BJ (cell line): ENCODE measurements around the gene ROMO1. TPM values are rescaled to one million over a fixed set of nuclear protein-coding genes. Genes with fewer than 3 reads are reported as not detected.

Experiments used
- CTCF ChIA-PET: fragments of 350-600 bp; formaldehyde crosslinking; extraction: SDS; loops from one replicate; lab custom pipeline; 2021; ENCODE audit warnings: antibody characterized with exemption, inconsistent platforms; lab: Yijun Ruan, JAX
- POLR2A ChIA-PET: fragments of 300-600 bp; sonication (Branson Sonifier 250); formaldehyde crosslinking; extraction: SDS; loops from one replicate; lab custom pipeline; 2021; ENCODE audit warnings: antibody characterized with exemption; lab: Charles Lee
- DNase-seq: peaks from one replicate; pipeline ENCODE4 v3.0.0-alpha.2; 2011; ENCODE audit warnings: low read depth
- H3K27me3 ChIP-seq: 2 replicates; pipeline ENCODE4 v1.6.0; 2011; ENCODE audit warnings: low read length; ENCODE audit not compliant: control insufficient read depth, insufficient read depth
- H3K36me3 ChIP-seq: 2 replicates; pipeline ENCODE4 v1.5.1; 2011; ENCODE audit warnings: low read length; ENCODE audit not compliant: control insufficient read depth, insufficient read depth
- H3K4me3 ChIP-seq: 2 replicates; pipeline ENCODE4 v1.5.1; 2011; ENCODE audit warnings: low read depth, mild to moderate bottlenecking, control low read depth, low read length
- CTCF ChIP-seq: IDR thresholded peaks from 2 replicates; pipeline ENCODE4 v1.5.1; 2011; ENCODE audit warnings: low read depth, mild to moderate bottlenecking, control low read depth, inconsistent platforms, low read length, moderate library complexity; ENCODE audit not compliant: insufficient read depth
- polyA plus RNA-seq: library from polyadenylated mRNA; depleted of rRNA; stranded (reverse); fragments of >200 nt; gene quantifications from 2 replicates; pipeline ENCODE4 v1.2.3, GENCODE V29; 2011

Gene ROMO1
- polyA plus RNA-seq, 1 experiment = 399 TPM

DNA sequence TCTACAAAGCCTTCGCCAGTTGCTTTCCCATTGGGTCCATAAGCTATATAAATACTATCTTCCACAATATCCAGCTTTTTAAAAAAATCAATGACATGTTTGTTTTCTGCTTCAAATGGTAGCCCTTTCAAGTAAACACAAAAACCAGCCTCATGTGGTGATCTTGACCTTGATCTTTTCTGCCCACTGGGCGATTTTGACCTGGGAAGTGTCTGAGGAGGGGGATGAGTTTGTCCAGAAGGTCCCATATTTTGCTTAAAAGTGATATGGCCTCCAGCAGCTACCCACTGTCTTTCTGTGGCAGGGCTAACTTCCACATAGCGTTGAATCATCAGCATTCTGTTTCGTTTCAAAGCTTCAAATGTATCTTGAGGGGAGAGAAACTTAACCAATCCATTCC, 45.3 kb upstream of the ROMO1 start:
- POLR2A ChIA-PET = no interaction called here
- H3K27me3 ChIP-seq = no peaks in the 10 kb centered on the region
- no peak overlapping the region for H3K4me3 ChIP-seq
- no peak for DNase-seq
- peaks cover 5% of the 10 kb centered on the region for H3K36me3 ChIP-seq
- CTCF ChIA-PET = interaction anchor here (0.7 kb wide), 1 partner anchor 64 kb away, joined by 3 read pairs; no protein-coding TSS in a partner anchor
- no peak for TF ChIP-seq CTCF

DNA sequence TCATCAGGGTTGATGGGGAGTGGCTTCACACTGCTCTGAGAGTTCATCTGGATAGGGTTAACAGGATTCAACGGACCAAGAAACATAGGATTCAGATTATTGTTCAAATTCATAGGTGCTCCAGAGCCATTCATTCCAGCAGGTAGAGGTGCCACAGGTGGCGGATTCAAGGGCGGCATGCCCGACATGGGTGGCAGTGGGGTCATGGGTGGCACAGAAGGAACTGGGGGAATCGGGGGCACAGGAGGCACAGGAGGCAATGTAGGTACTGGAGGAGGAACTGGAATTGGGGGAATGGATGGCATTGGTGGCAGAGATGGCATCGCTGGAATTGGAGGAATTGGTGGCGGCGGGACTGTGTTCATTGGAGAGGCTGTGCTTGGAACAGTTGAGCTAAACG, 44.8 kb upstream of the ROMO1 start:
- no peak overlapping the region for H3K4me3 ChIP-seq
- ChIA-PET CTCF (interaction anchor here (0.7 to 2.7 kb wide), 2 partner anchors 11 to 63 kb away, joined by 3 to 7 read pairs; no protein-coding TSS in a partner anchor), POLR2A (no interaction called here)
- DNase-seq = no peak
- no peak for TF ChIP-seq CTCF
- no peaks in the 10 kb centered on the region for H3K27me3 ChIP-seq
- H3K36me3 ChIP-seq = peaks cover 5% of the 10 kb centered on the region

DNA sequence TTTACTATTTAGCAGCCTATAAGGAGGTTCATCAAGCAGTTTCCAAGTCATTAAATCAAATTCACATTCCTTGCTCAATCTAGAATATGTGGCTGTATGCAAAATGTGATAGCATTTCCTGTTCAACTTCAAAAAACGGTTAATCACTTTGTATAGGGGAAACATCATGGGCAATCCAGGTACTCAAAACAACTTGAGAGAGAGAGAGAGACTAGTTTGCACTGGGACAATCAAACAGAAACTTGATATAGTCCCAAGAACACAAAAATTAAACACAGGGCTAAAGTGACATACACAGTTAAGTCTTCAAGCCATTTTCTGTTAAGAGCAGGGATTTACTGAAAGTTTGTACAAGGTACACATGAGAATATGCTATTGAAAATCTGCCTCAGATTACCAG, 41.9 kb upstream of the ROMO1 start:
- no peaks in the 10 kb centered on the region for H3K27me3 ChIP-seq
- DNase-seq = no peak
- H3K36me3 ChIP-seq = peaks cover 5% of the 10 kb centered on the region
- no peak for TF ChIP-seq CTCF
- POLR2A ChIA-PET = no interaction called here
- CTCF ChIA-PET = interaction anchor here (1.4 kb wide), 1 partner anchor 9 kb away, joined by 3 read pairs; no protein-coding TSS in a partner anchor
- H3K4me3 ChIP-seq = no peak overlapping the region

DNA sequence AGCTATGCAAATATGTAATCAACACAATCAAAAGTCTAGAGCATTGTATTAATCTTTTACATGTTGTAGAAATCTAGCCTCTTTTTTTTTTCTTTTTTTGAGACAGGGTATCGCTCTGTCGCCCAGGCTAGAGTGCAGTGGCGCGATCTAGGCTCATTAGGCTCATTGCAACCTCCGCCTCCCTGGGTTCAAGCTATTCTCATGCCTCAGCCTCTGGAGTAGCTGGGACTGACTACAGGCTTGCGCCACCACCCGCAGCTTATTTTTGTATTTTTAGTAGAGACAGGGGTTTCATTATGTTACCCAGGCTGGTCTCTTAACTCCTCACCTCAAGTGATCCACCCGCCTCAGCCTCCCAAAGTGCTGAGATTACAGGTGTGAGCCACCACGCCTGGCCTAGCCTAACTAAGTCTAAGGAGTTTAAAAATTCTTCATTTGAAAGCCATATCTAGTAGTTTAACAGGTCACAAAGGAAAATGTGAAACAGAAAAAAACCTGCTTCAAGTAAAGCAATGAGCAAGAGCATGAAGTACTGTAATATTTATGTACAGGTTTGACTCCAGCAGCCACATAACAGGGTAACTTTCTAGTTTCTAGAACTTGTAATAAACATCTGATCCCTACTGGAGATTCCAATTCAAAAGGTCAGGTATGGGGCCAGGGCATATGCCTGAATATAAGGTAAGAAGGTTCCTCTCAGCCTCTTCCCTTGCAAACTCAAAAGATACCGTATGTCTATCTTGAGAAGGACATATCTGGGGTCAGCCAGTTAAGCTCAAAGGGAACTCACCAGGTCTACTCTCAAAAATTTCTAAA, 38.9 kb upstream of the ROMO1 start:
- Histone ChIP-seq H3K4me3 (no peak overlapping the region), H3K27me3 (no peaks in the 10 kb centered on the region), H3K36me3 (no peaks in the 10 kb centered on the region)
- ChIA-PET POLR2A (interaction anchor here (0.7 kb wide), 1 partner anchor 18 kb away, joined by 3 read pairs; no protein-coding TSS in a partner anchor), CTCF (interaction anchor here (0.6 to 1.9 kb wide), 2 partner anchors 41 to 139 kb away, joined by 3 to 8 read pairs; no protein-coding TSS in a partner anchor)
- TF ChIP-seq CTCF = no peak
- no peak for DNase-seq

- no peak for DNase-seq
- POLR2A ChIA-PET = interaction anchor here (0.6 kb wide), 1 partner anchor 16 kb away, joined by 3 read pairs; no protein-coding TSS in a partner anchor
- H3K4me3 ChIP-seq = no peak overlapping the region
Observed at GRCh38 chr20:35661053-35661452, 38.2 kb upstream of the ROMO1 start.

More at GRCh38 chr20:35661053-35661452, 38.2 kb upstream of the ROMO1 start:
- no peaks in the 10 kb centered on the region for H3K27me3 ChIP-seq
- no peak for TF ChIP-seq CTCF
- CTCF ChIA-PET = interaction anchor here (0.6 to 1.9 kb wide), 2 partner anchors 42 to 138 kb away, joined by 3 to 8 read pairs; no protein-coding TSS in a partner anchor
- no peaks in the 10 kb centered on the region for H3K36me3 ChIP-seq
